B cell (primary cell): ENCODE results near the gene MYBPC3.

Experiments
- CTCF ChIP-seq: fragments of 200-600 bp; IDR thresholded peaks from one replicate; pipeline ENCODE4 v1.8.0; 2022; ENCODE audit warnings: antibody characterized with exemption, mild to moderate bottlenecking
- EZH2 ChIP-seq: IDR thresholded peaks from 2 replicates; pipeline ENCODE4 v1.6.1; 2012; ENCODE audit warnings: borderline replicate concordance, low read depth, mild to moderate bottlenecking, moderate library complexity, low read length; ENCODE audit not compliant: insufficient read depth, poor library complexity, severe bottlenecking

- TF ChIP-seq CTCF = no peak
- no peak for TF ChIP-seq EZH2
These were observed 25.1 kb upstream of the MYBPC3 start for GRCh38 chr11:47377571-47378009.
